Measurements from ENCODE around the gene DAO.

- TF ChIP-seq CTCF (IDR thresholded peaks at IDR 0.05): no peak
- TF ChIP-seq POLR2A (IDR thresholded peaks at IDR 0.05): no peak
These were observed 67.2 kb downstream of the DAO start for GRCh38 chr12:108947097-108947496.

Measured in stomach (tissue), 4 donors.